Kasumi-1 (cell line): ENCODE results near the gene LRMDA.

Source experiments
- DNase-seq, 2 experiments: peaks; one replicate each; lab custom pipeline; 2025; lab: John Stamatoyannopoulos, UW

LRMDA gene

DNA sequence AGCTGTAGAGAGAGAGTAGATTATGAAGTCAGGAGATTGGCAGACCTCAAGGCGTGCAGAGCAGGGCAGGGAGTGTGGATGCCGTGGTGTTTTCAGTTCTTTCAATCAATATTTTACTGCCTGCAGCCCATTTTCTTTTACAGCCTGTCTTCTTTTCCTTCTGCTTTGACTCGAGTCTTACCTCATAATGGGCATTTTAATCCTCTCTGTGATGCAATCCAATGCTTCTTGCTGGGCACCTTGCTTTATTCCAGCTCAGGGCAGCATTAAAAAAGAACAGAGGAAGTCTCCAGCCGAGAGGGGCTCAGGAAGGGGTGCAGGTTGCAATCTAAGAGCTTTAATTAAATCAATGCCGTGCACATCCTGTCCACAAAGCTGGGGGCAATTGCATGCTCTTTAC is 839.0 kb downstream of the LRMDA start:
- DNase-seq: no peak

- no peak for DNase-seq
Observed at GRCh38 chr10:76274933-76275332, 843.5 kb downstream of the LRMDA start.

- no peak for DNase-seq
Observed at GRCh38 chr10:76278811-76279460, 847.5 kb downstream of the LRMDA start.

GRCh38 chr10:76281659-76282058 is 850.2 kb downstream of the LRMDA start:
- DNase-seq: no peak

GRCh38 chr10:76282061-76283025 is 850.9 kb downstream of the LRMDA start:
- no peak for DNase-seq

- DNase-seq: no peak
Observed at GRCh38 chr10:76284351-76284750, 852.9 kb downstream of the LRMDA start.

GRCh38 chr10:76285012-76285411 is 853.6 kb downstream of the LRMDA start:
- DNase-seq: no peak

DNA sequence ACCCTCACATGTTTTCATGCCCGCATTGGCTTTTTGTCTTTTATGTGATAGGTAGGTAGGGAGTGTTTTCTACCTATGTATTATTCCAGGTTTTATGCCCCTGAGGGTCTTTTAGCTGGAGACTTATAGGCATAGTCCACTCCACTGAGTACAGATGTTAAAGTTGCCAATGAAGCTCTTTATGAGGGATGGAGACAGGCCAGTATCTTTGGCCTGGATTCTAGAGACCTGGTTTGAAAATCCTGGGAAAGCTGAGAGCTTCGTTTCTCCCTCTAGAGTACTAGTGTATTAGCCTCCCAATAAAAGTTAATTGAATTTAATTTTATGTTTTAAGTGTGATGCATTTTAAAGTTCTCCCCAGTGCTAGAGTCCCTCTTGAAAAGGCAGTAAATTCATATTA is 854.1 kb downstream of the LRMDA start:
- no peak for DNase-seq

GRCh38 chr10:76286536-76286935 is 855.1 kb downstream of the LRMDA start:
- DNase-seq: no peak

DNA sequence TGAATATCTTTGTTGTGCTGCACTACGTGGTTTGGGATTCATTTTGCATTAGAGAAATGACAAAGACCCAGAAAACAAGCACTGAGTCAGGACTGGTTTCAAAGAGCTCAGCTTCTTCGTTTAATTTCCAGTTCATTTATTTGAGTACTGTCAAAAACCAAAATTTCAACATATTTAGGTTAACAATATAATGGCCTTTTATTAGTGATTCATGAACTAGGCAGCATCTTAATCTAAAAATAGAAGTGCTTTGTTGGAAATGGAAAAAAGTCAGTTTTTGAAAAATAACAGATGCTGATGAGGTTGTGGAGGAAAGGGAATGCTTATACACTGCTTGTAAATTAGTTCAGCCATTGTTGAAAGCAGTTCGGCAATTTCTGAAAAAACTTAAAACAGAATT is 856.4 kb downstream of the LRMDA start:
- no peak for DNase-seq

DNA sequence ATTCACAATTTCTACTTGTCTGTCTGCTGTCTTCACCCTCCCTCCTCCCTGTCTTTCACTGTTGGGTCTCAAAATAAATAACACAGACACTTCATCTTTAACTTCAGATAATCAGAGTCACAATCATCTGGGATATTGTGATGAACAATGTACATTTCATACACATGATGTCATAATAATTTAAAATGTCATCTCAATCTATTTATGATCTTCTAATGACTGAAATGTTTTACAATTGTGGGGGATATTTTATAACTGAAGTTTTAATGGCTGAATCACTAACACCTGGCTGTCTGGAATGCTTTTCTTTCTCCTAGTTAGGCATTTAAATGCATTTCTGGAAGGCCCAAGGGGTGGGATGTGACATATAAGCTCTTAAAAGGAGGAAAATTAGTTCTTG is 859.8 kb downstream of the LRMDA start:
- no peak for DNase-seq

- no peak for DNase-seq
Observed at GRCh38 chr10:76291885-76292284, 860.5 kb downstream of the LRMDA start.

DNA sequence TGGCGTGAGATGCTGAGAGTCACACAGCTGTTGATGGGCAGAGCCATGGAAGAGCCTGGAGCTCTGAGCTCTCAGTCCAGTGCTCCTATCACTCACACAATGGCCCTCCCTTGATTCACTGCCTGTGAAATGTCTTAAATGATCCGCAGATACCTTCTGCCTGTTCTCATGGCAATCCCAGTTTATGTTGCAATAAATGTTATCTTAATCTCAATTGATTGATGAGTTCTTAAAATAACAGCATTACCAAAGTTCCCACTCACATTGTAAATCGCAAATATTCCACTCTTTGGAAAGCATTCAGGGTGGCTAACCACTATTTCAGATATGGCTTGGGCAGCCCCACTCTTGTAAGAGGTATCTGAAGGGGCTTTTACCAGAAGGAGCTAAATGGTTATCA is 865.5 kb downstream of the LRMDA start:
- DNase-seq: no peak

- DNase-seq: no peak
Observed at GRCh38 chr10:76297358-76297757, 865.9 kb downstream of the LRMDA start.

- DNase-seq: no peak
Observed at GRCh38 chr10:76297780-76298281, 866.4 kb downstream of the LRMDA start.

- DNase-seq: no peak
Observed at GRCh38 chr10:76298329-76298728, 866.9 kb downstream of the LRMDA start.

DNA sequence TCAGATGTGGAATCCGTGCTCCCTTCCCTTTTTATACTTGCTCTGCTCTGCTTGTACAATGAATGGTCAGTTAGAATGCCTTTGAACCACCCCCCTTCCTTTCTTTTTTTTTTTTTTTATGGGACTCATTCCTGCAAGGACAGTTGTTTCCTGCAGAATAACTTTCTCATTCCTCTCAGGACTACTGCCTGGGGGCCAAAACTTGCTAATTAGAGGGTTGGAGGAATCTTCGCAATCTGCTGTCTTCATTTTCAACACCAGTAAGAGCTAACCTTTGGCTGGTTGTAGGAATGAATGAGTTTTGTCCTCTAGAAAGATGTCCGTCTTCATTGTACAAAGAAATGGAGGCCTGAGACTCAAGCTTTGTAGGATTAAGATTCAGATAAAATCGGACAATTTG is 868.1 kb downstream of the LRMDA start:
- DNase-seq: no peak

GRCh38 chr10:76301211-76301610 is 869.8 kb downstream of the LRMDA start:
- no peak for DNase-seq

- DNase-seq: no peak
Observed at GRCh38 chr10:76301950-76302349, 870.5 kb downstream of the LRMDA start.

DNA sequence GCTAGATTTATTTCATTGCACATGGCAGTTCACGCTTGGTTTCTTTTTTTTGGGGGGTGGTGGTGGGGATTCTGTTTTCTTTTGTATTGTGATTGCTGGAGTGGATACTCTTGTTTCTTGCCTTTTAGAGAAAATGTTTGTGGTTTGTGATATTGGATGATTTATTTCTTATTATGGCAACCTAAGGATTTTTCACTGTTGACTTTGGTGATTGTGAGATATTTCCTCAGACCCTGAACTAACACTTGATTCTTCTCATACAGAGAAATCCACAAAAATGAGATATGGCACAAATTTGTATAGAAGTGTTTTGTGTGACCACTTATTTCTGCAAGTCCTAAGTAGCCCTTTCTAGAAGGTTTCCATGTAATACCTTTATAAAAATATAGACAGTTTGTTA is 871.1 kb downstream of the LRMDA start:
- DNase-seq: no peak

DNA sequence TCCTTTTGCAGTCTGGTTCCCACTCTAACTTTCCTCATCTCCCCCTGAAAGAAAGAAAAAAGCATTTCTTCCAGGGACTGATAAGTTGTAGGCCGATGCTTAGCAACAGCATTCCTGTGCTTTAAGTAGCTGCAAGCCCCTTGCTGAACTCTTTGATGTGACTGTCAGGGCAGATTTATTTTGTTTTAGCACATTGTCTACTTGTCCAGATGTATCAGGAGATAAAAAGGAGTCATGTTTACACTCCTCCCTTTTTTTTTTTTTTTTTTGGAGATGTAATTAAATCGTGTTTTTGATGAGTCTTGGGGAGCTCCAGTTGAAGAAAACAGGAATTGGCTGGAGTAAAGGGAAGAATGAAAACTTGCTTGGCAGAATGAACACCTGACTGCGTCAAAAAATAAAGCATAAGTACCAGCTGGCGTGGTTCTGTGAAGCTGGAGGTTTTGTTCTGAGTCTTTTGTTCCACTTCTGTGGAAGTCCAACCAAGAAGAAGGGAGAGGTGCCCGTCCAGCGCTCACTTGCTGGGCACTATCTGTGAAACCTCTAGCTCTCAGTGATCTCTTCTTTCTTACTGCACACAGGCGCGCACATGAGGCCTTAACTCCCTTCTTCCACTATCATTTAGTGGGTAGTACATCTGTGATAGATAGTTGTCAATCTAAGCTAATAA is 871.7 kb downstream of the LRMDA start:
- no peak for DNase-seq

GRCh38 chr10:76303682-76304316 is 872.4 kb downstream of the LRMDA start:
- DNase-seq: peak; percentile 89 to 93
